Activated B cell treated with CpG ODN at 0.5 μM for 24 hours (primary cell): Measurements from ENCODE around the gene SLC44A1. TPM values are rescaled to one million over a fixed set of nuclear protein-coding genes. Genes with fewer than 3 reads are reported as not detected.

Experiments used
- ATAC-seq: fragments of 200-7000 bp; cut with Tn5 transposase; one replicate; pipeline ENCODE4 v1.10.0; 2021; ENCODE audit warnings: low read depth, mild to moderate bottlenecking, moderate library complexity
- CTCF ChIA-PET: fragments of 350-600 bp; sonication (Branson Sonifier 250); formaldehyde crosslinking; loops from one replicate; lab custom pipeline; 2021; ENCODE audit warnings: antibody characterized with exemption; lab: Charles Lee
- POLR2A ChIA-PET: fragments of 350-600 bp; sonication (Branson Sonifier 250); formaldehyde crosslinking; loops from one replicate; lab custom pipeline; 2021; ENCODE audit warnings: antibody characterized with exemption; lab: Charles Lee
- DNase-seq: peaks from one replicate; pipeline ENCODE4 v3.0.0; 2022
- H3K27ac Mint-ChIP-seq: one replicate; pipeline ENCODE4 v1.8.0; 2020; ENCODE audit warnings: mixed read lengths
- H3K27me3 Mint-ChIP-seq: one replicate; pipeline ENCODE4 v1.8.0; 2021; ENCODE audit warnings: mixed read lengths
- H3K36me3 Mint-ChIP-seq: one replicate; pipeline ENCODE4 v1.8.0; 2021; ENCODE audit warnings: low read depth, mixed read lengths
- H3K4me1 Mint-ChIP-seq: one replicate; pipeline ENCODE4 v1.8.0; 2021; ENCODE audit warnings: mixed read lengths
- H3K4me3 Mint-ChIP-seq: one replicate; pipeline ENCODE4 v1.8.0; 2020; ENCODE audit warnings: mild to moderate bottlenecking, mixed read lengths
- H3K9me3 Mint-ChIP-seq: one replicate; pipeline ENCODE4 v1.8.0; 2020; ENCODE audit warnings: mixed read lengths
- CTCF ChIP-seq: fragments of 200-600 bp; IDR thresholded peaks from one replicate; pipeline ENCODE4 v1.8.0; 2022; ENCODE audit warnings: antibody characterized with exemption, mild to moderate bottlenecking
- intact Hi-C: fragments of 100-400 bp; cut with micrococcal nuclease; formaldehyde crosslinking; loops from one replicate; pipeline ENCODE4 v1.15.1; 2024
- total RNA-seq: library from RNA; stranded (reverse); gene quantifications from 2 replicates; pipeline ENCODE4 v1.2.3, GENCODE V29; 2022

SLC44A1 gene
- total RNA-seq, 1 donor from 2014 or later: 10.1 TPM

- TF ChIP-seq CTCF: no peak
- no peak overlapping the region for H3K4me3 Mint-ChIP-seq
- ChIA-PET CTCF (no interaction called here), POLR2A (no interaction called here)
- no peak for DNase-seq
- peaks cover 2% of the 10 kb centered on the region for H3K9me3 Mint-ChIP-seq
- no peaks in the 10 kb centered on the region for H3K36me3 Mint-ChIP-seq
- intact Hi-C loops: no loop called here
- no peak for ATAC-seq
- H3K27ac Mint-ChIP-seq: no peak overlapping the region
- no peaks in the 10 kb centered on the region for H3K27me3 Mint-ChIP-seq
- H3K4me1 Mint-ChIP-seq: no peaks in the 10 kb centered on the region
These were observed 38.5 kb upstream of the SLC44A1 start for GRCh38 chr9:105205787-105206495.

GRCh38 chr9:105206496-105206820 is 38.0 kb upstream of the SLC44A1 start:
- Mint-ChIP-seq H3K27me3 (no peaks in the 10 kb centered on the region), H3K36me3 (no peaks in the 10 kb centered on the region), H3K4me3 (no peak overlapping the region), H3K9me3 (peaks cover 2% of the 10 kb centered on the region), H3K27ac (no peak overlapping the region), H3K4me1 (no peaks in the 10 kb centered on the region)
- no peak for DNase-seq
- no peak for TF ChIP-seq CTCF
- ATAC-seq: no peak
- CTCF ChIA-PET: no interaction called here
- POLR2A ChIA-PET: no interaction called here
- intact Hi-C loops: no loop called here

- Mint-ChIP-seq H3K4me3 (no peak overlapping the region), H3K36me3 (no peaks in the 10 kb centered on the region), H3K4me1 (no peaks in the 10 kb centered on the region), H3K9me3 (peaks cover 2% of the 10 kb centered on the region), H3K27me3 (no peaks in the 10 kb centered on the region), H3K27ac (no peak overlapping the region)
- no peak for TF ChIP-seq CTCF
- no peak for ATAC-seq
- ChIA-PET POLR2A (no interaction called here), CTCF (no interaction called here)
- intact Hi-C loops: no loop called here
- DNase-seq: no peak
These were observed 37.4 kb upstream of the SLC44A1 start for GRCh38 chr9:105206821-105207699.

- no peak for TF ChIP-seq CTCF
- intact Hi-C loops: no loop called here
- no peak for ATAC-seq
- no peak overlapping the region for H3K4me3 Mint-ChIP-seq
- H3K9me3 Mint-ChIP-seq: no peaks in the 10 kb centered on the region
- H3K36me3 Mint-ChIP-seq: no peaks in the 10 kb centered on the region
- no peaks in the 10 kb centered on the region for H3K4me1 Mint-ChIP-seq
- no peak overlapping the region for H3K27ac Mint-ChIP-seq
- H3K27me3 Mint-ChIP-seq: no peaks in the 10 kb centered on the region
- POLR2A ChIA-PET: no interaction called here
- CTCF ChIA-PET: no interaction called here
- no peak for DNase-seq
These were observed 27.8 kb upstream of the SLC44A1 start for GRCh38 chr9:105216440-105217178.

GRCh38 chr9:105218673-105219072 is 25.8 kb upstream of the SLC44A1 start:
- Mint-ChIP-seq H3K36me3 (no peaks in the 10 kb centered on the region), H3K9me3 (peaks cover 4% of the 10 kb centered on the region), H3K4me1 (no peaks in the 10 kb centered on the region), H3K27ac (no peak overlapping the region), H3K27me3 (no peaks in the 10 kb centered on the region), H3K4me3 (no peak overlapping the region)
- intact Hi-C loops: no loop called here
- DNase-seq (no peak), ATAC-seq (no peak)
- POLR2A ChIA-PET: no interaction called here
- no peak for TF ChIP-seq CTCF
- CTCF ChIA-PET: no interaction called here
